ENCODE data around the gene METTL26. TPM values are rescaled to one million over a fixed set of nuclear protein-coding genes. Genes with fewer than 3 reads are reported as not detected.

Gene METTL26
- total RNA-seq, 1 experiment from 2014 or later: 115 TPM

- Mint-ChIP-seq H3K9me3 (no peaks in the 10 kb centered on the region), H3K27ac (no peak overlapping the region), H3K4me3 (no peak overlapping the region), H3K27me3 (ENCODE audit: low read depth) (no peaks in the 10 kb centered on the region), H3K36me3 (no peaks in the 10 kb centered on the region), H3K4me1 (peaks cover 10% of the 10 kb centered on the region; the same call in 1 of the 2 replicates)
- CTCF ChIA-PET: interaction anchor here (6.4 kb wide), 1 partner anchor 14 kb away, joined by 54 read pairs; no protein-coding TSS in a partner anchor
- TF ChIP-seq SMAD3 (CRISPR knock-in tag; IDR thresholded peaks at IDR 0.05; ENCODE audit: borderline replicate concordance) (no peak), CTCF (IDR thresholded peaks at IDR 0.05) (no peak), ZNF512 (CRISPR knock-in tag; IDR thresholded peaks at IDR 0.05; ENCODE audit: borderline replicate concordance) (no peak), HMGA2 (CRISPR knock-in tag; IDR thresholded peaks at IDR 0.05) (no peak), STAT6 (CRISPR knock-in tag; conservative IDR thresholded peaks at IDR 0.05; ENCODE audit: low read depth) (no peak), CREB1 (CRISPR knock-in tag; IDR thresholded peaks at IDR 0.05) (no peak), FOXP4 (CRISPR knock-in tag; IDR thresholded peaks at IDR 0.05) (no peak), ZNF317 (CRISPR knock-in tag; IDR thresholded peaks at IDR 0.05; ENCODE audit: borderline replicate concordance, low read depth) (no peak), GTF2I (CRISPR knock-in tag; conservative IDR thresholded peaks at IDR 0.05) (no peak), RELA (CRISPR knock-in tag; IDR thresholded peaks at IDR 0.05; ENCODE audit: borderline replicate concordance) (no peak), ATF6 (CRISPR knock-in tag; IDR thresholded peaks at IDR 0.05) (no peak), FOXK1 (CRISPR knock-in tag; IDR thresholded peaks at IDR 0.05) (no peak), E2F5 (CRISPR knock-in tag; IDR thresholded peaks at IDR 0.05) (no peak), ZBTB21 (CRISPR knock-in tag; IDR thresholded peaks at IDR 0.05; ENCODE audit: borderline replicate concordance) (no peak), AFF4 (CRISPR knock-in tag; IDR thresholded peaks at IDR 0.05; ENCODE audit: borderline replicate concordance) (no peak), E2F4 (CRISPR knock-in tag; IDR thresholded peaks at IDR 0.05; ENCODE audit: borderline replicate concordance, low read depth) (no peak)
- DNase-seq (ENCODE audit: low spot score) (no peak), ATAC-seq (no peak)
- POLR2A ChIA-PET: no interaction called here
Observed at GRCh38 chr16:645852-646678, 10.0 kb upstream of the METTL26 start.

Measured in WTC11 (cell line).